K562 treated with DMSO at 1 percent for 12 hours (cell line): Measurements from ENCODE around the gene FAF2. TPM values are rescaled to one million over a fixed set of nuclear protein-coding genes. Genes with fewer than 3 reads are reported as not detected.

Experiments
- total RNA-seq: library from RNA; unstranded; fragments of 300-600 nt; gene quantifications from 2 replicates; pipeline ENCODE4 v1.2.3, GENCODE V29; 2022; ENCODE audit not compliant: insufficient read depth

The FAF2 gene, protein sequence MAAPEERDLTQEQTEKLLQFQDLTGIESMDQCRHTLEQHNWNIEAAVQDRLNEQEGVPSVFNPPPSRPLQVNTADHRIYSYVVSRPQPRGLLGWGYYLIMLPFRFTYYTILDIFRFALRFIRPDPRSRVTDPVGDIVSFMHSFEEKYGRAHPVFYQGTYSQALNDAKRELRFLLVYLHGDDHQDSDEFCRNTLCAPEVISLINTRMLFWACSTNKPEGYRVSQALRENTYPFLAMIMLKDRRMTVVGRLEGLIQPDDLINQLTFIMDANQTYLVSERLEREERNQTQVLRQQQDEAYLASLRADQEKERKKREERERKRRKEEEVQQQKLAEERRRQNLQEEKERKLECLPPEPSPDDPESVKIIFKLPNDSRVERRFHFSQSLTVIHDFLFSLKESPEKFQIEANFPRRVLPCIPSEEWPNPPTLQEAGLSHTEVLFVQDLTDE
- total RNA-seq, result 12.3 and 34.1 TPM in 2 replicates

DNA sequence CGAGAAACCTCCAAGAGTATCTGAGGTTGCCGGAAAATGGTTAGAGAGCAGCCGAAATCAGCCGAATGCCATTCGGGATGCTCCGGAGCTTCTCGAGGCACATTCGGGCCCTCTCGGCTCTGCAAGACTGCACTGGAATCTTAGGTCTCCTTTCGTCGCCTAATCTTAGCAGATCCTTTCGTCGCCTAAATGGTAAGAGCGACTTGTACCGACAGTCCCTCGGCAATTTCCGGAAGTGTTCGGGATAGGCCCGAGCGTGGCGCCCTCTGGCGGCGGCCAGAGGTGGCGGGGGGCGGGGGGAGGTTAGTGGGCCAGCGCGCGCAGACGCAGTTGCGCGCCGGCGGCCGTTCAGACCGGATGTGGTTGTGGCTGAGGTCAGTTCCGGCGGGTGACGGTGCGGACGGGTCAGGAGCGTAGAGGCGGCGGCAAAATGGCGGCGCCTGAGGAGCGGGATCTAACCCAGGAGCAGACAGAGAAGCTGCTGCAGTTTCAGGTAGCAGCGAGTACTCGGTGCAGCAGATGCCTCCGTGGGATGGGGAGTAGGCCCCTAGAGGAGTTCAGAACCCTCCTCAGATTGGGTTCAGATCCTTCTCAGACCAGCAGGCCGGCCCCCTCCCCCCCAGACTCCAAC lies at the start of gene FAF2:
Gene FAF2, plus strand, starts transcription at position 408 of the 631 bp plus-strand sequence. Its CDS starts 23 bp downstream, at position 431.

DNA sequence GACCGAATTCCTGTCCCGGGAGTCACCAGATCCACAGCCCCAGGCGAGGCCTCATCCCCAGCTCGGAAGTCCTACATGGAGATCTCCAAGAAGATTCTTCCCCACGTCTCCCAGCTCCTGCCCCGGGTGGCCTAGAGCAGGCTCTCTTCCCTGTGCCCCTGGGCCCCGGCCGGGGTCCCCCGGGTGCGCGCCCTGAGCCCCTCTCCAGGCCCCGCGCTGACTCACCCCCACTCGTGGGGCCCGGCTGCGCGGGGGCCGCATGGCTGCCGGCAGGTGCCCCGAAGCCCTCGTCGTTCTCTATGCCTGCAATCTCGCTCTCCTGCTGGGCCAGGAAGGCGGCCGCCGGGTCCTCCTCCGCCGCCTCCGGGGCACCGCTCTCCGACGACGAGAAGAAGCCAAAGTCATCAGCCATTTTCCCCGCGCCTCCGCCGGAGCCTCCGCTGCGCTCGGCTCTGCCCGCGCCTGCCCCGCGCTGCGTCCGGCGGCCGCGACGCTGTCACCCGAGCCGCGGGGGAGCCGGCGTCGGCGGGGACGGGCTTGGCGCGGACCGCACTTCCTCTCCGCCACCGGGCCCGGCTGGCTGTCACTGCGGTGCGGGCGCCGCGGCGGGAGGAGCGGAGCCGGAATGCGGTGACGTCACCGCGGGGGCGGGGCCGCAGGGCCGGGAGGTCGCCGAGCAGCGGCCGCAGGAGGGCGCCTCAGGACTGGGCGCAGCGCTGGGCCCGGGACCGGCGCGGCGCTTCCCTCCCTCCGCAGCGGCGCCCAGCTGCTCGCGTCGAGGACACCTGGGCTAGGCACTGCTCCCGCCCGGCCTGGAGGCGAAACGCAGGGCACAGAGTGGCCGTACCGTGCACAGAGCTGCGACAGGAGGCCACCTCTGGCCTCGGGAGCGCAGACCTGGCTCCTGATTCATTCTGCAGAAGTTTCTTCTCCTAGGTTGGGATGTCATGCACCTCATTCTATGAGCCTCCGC lies 31.9 kb upstream of the FAF2 start, which contains the start of gene CLTB:
Gene CLTB, minus strand, starts transcription at position 588 of the 973 bp plus-strand sequence. Its CDS starts 176 bp downstream, at position 412.

DNA sequence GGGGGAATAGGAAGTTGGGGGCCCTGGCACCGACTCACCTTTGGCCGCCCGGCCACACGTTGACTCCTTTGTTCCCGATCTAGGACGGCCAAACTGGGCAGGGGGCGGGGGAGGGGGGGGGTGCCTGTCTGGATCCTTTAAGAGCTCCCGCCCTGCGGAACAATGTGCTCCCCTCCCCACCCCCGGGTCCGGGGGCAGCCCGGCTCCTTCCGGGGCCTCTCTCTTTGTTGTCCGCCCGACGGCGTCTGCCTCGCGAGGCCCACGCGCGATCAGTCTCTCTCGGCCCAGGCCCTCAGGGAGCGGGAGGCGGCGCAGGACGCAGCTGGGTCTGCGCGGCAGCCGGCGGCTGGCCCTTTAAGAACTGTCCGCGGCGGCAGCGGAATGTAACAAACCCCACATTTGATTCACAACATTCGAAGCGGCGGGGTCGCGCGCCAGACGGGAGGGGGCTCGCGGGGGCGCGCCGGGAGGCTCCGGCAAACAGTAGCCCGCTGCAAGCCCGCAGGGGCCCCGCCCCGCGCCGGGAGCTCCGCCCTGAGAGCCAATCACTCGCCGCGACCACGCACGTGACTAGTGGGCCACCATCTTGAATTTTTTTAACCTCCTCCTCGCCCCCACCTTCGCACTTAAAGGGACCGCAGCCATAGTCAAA lies 88.8 kb downstream of the FAF2 start, which contains the start of gene RNF44:
Gene RNF44, minus strand, starts transcription at position 501 of the 652 bp plus-strand sequence. CDS start 4,930 bp downstream, outside the sequence.

GRCh38 chr5:176548967-176549444 lies 100.8 kb downstream of the FAF2 start, which contains the start of gene CDHR2:
TSS of gene CDHR2 (plus strand) at chr5:176549342. CDS start at chr5:176565353, 16,011 bp downstream.

Other genes with a start within 250 kb of the FAF2 start
- gene SIMC1, start 210.0 kb upstream of the FAF2 start, total RNA-seq, result 7.5 and 20.2 TPM in 2 replicates
- 38.0 and 83.4 TPM in 2 replicates for gene KIAA1191, start 86.6 kb upstream of the FAF2 start, total RNA-seq
- gene ARL10, start 82.9 kb upstream of the FAF2 start, total RNA-seq, result 0.06 TPM in 1 of 2 replicates, not detected in the other
- 16.0 and 16.6 TPM in 2 replicates for gene NOP16, start 59.8 kb upstream of the FAF2 start, total RNA-seq
- 369 and 440 TPM in 2 replicates for gene HIGD2A, start 59.6 kb upstream of the FAF2 start, total RNA-seq
- 65.2 and 101 TPM in 2 replicates for gene CLTB, start 31.8 kb upstream of the FAF2 start, total RNA-seq
- gene RNF44, start 89.0 kb downstream of the FAF2 start, total RNA-seq, result 13.1 and 40.1 TPM in 2 replicates
- gene CDHR2, start 101.0 kb downstream of the FAF2 start, total RNA-seq, result not detected in 2 replicates
- 6.2 and 6.3 TPM in 2 replicates for gene GPRIN1, start 161.8 kb downstream of the FAF2 start, total RNA-seq
- not detected in 2 replicates for gene SNCB, start 182.1 kb downstream of the FAF2 start, total RNA-seq
- not detected in 2 replicates for gene EIF4E1B, start 182.3 kb downstream of the FAF2 start, total RNA-seq
- 39.6 and 66.1 TPM in 2 replicates for gene TSPAN17, start 199.1 kb downstream of the FAF2 start, total RNA-seq